NCI-H345 (cell line): ENCODE measurements around the gene INO80B.

Experiments
- DNase-seq: peaks from one replicate; lab custom pipeline; 2025; lab: John Stamatoyannopoulos, UW

The INO80B gene

GRCh38 chr2:74502720-74503505 is 48.0 kb downstream of the INO80B start:
- DNase-seq: peak; percentile 7

DNA sequence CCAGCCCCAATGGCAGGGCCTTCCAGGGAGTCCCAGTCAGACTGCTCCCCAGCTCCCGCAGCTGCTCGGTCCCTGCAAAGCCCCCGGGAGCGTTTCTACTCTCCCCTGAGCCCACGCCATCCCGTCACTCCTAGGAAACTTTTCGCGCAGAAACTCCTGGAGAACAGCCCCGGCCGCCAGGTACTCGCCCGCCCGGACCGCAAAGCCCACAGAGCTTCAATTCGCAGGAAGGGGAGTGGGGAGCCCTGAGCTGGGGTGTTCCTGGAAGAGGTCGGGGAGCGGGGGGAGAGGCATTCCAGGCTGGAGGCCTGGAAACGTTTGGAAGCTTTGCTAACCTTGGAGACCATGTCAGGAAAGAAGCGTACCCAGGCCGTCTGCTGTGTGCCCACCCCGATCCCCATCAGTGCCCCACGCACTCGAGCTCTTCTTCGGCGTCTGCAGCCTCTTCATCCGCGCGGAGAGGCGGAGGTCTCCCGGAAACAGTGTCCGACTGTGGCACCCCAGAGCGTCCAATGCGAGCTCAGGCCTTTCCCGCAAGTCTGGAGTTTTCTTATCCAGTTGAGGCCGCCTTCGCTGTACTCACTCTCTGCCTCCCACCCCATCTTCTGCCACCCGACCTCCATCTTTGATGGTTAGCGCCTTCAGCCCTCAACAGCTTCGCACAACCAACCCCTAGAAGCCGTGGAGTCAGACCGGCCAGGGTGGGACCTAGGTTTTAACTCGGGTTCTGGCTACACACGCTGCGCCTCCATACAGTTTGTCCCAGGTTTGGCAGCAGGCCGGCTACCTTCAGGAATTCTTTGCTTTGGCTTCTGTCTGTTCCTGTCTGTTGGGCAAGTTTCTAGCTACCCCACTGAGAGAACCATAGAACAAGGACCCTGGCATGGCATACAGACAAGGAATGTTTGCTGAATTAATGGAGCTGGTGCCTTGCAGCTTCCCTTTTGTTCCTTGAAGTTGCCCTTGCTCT is 48.9 kb downstream of the INO80B start:
- DNase-seq: no peak

DNA sequence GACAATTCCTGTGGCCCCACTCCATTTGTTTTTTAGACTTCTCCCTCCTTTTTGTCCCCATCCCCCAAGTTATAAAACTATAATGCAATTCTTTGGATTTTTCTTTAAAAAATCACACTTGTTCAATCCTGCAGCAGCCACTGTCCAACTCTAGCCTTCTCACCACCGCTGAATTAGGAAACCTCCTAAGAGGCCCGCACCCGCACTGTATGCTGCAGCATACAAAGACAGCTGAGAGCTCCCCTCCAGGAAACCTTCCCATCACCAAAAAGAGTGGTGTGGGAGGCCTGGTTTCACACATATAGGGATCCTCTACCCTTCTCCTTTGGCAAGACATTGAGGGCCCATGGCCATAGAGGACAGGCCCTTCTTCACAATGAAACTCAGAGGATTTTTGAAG is 49.7 kb downstream of the INO80B start:
- DNase-seq: no peak

GRCh38 chr2:74505448-74506246 is 50.8 kb downstream of the INO80B start:
- DNase-seq: no peak

- peak; percentile 99 for DNase-seq
Observed at GRCh38 chr2:74507145-74507925, 52.4 kb downstream of the INO80B start, which contains the start of gene PCGF1. TSS of gene PCGF1 (minus strand) at chr2:74507695. CDS start at chr2:74507668, 27 bp downstream.
